ENCODE data around the gene OR5H14.
"Not testable (repeated sequence)": the region's sequence is repeated elsewhere in the genome, so short reads cannot be mapped to it uniquely, and the experiment has no call there.

OR5H14 gene

GRCh38 chr3:98115717-98116116 is 31.6 kb upstream of the OR5H14 start:
- no peak for DNase-seq (ENCODE audit: low spot score)
- no peak for TF ChIP-seq CTCF (IDR thresholded peaks at IDR 0.05; ENCODE audit: extremely low read depth, insufficient read depth, missing control alignments)

GRCh38 chr3:98130421-98130820 is 16.9 kb upstream of the OR5H14 start, which contains the start of gene OR5H1:
TSS of gene OR5H1 (plus strand) at chr3:98130721. CDS start at chr3:98132698, 1,977 bp downstream.
- in situ Hi-C loops (cut with MboI; ENCODE audit: low pct_unique_long_range_greater_than_20kb, low sequenced_read_pairs, unreplicated experiment), result no loop called here
- DNase-seq (ENCODE audit: low spot score), result no peak
- TF ChIP-seq CTCF (IDR thresholded peaks at IDR 0.05; ENCODE audit: extremely low read depth, insufficient read depth, missing control alignments), result no peak

More at GRCh38 chr3:98115717-98116116, 31.6 kb upstream of the OR5H14 start:
- in situ Hi-C loops (cut with MboI; ENCODE audit: low pct_unique_long_range_greater_than_20kb, low sequenced_read_pairs, unreplicated experiment), result no loop called here

GRCh38 chr3:98136631-98137030 is 10.6 kb upstream of the OR5H14 start:
- in situ Hi-C loops (cut with MboI; ENCODE audit: low pct_unique_long_range_greater_than_20kb, low sequenced_read_pairs, unreplicated experiment), result no loop called here
- no peak for DNase-seq (ENCODE audit: low spot score)
- TF ChIP-seq CTCF (IDR thresholded peaks at IDR 0.05; ENCODE audit: extremely low read depth, insufficient read depth, missing control alignments), result no peak

- DNase-seq (ENCODE audit: low spot score); in situ Hi-C loops (cut with MboI; ENCODE audit: low pct_unique_long_range_greater_than_20kb, low sequenced_read_pairs, unreplicated experiment): not testable (repeated sequence)
Observed at GRCh38 chr3:98137826-98138557, 9.3 kb upstream of the OR5H14 start.

- TF ChIP-seq CTCF (IDR thresholded peaks at IDR 0.05; ENCODE audit: extremely low read depth, insufficient read depth, missing control alignments), result no peak
- DNase-seq (ENCODE audit: low spot score), result no peak
- in situ Hi-C loops (cut with MboI; ENCODE audit: low pct_unique_long_range_greater_than_20kb, low sequenced_read_pairs, unreplicated experiment), result no loop called here
Observed at GRCh38 chr3:98140531-98140930, 6.7 kb upstream of the OR5H14 start.

GRCh38 chr3:98148751-98149150 is 1.5 kb downstream of the OR5H14 start:
- TF ChIP-seq CTCF (IDR thresholded peaks at IDR 0.05; ENCODE audit: extremely low read depth, insufficient read depth, missing control alignments), result no peak
- DNase-seq (ENCODE audit: low spot score), result no peak
- in situ Hi-C loops (cut with MboI; ENCODE audit: low pct_unique_long_range_greater_than_20kb, low sequenced_read_pairs, unreplicated experiment), result no loop called here

GRCh38 chr3:98149456-98149855 is 2.2 kb downstream of the OR5H14 start:
- in situ Hi-C loops (cut with MboI; ENCODE audit: low pct_unique_long_range_greater_than_20kb, low sequenced_read_pairs, unreplicated experiment); DNase-seq (ENCODE audit: low spot score): not testable (repeated sequence)

GRCh38 chr3:98151241-98151640 is 4.0 kb downstream of the OR5H14 start:
- no peak for TF ChIP-seq CTCF (IDR thresholded peaks at IDR 0.05; ENCODE audit: extremely low read depth, insufficient read depth, missing control alignments)
- no peak for DNase-seq (ENCODE audit: low spot score)
- in situ Hi-C loops (cut with MboI; ENCODE audit: low pct_unique_long_range_greater_than_20kb, low sequenced_read_pairs, unreplicated experiment), result no loop called here

All from GM13977 (cell line).